Measurements from ENCODE around the gene SMPD3. TPM values are rescaled to one million over a fixed set of nuclear protein-coding genes. Genes with fewer than 3 reads are reported as not detected.

Gene SMPD3
- total RNA-seq, 2 experiments from 2014 or later = 0.89 to 1.1 TPM

DNA sequence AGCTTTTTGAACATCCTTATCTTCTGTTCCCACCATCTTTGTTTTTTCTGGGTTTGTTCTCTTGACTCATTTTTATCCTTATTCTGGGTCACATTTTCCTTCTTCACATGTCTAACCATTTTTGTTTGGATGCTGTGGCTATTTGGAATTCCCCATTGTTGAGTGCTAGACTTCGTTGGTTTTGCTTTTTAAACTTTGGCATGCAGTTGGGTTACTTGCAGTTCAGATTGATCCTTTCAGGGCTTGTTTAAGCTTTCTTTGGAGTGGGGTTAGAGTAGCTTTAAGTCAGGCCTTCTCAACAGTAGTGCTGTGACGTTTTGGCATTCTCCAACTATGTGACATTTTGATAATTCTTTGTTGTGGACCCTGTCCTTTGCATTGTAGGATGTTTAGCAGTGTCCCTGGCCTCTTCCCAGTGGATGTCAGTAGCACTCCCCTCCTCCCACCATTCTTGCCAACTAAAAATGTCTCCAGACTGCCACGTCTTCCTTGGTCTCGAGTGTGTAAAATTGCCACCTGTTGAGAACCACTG lies 116.4 kb downstream of the SMPD3 start:
- H3K27ac Mint-ChIP-seq = peak overlapping the region; percentile 15
- POLR2A ChIA-PET = interaction anchor here (0.5 to 1.7 kb wide), 4 partner anchors 10 to 121 kb away, joined by 3 to 6 read pairs (median 4); partner anchors contain the start of gene SLC7A6

DNA sequence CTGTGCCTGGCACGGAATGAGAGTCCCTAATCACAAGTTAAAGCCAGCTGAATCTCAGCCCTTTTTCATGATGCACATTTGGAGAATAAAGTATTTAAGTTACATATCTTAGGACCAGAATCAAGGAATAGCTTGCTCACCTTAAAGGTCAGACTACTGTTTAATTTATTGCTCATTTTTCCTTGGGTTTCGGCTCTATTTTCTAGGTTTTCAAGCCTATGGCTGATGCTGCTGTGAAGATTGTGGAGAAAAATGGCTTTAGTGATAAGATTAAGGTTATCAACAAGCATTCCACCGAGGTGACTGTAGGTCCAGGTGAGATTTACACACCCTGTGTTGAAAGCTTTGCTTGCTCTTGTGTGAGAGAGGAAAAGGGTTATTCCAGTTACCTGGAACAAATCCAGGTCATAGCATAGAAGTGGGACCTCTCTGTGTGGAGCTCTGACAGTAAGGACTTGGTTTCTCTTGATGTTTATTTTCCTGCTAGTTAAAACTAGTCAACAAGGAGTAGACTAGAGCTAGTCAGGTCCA lies 119.4 kb downstream of the SMPD3 start:
- intact Hi-C loops (cut with DNase I, micrococcal nuclease) = loop anchor here (1.0 to 2.0 kb wide), 3 partner anchors 18 to 89 kb away; partner anchors contain the start of genes PRMT7 (in 1 of the 2) and SLC7A6OS (in 1 of the 2)
- Mint-ChIP-seq H3K4me1 (ENCODE audit: low read depth) (peaks cover 21% of the 10 kb centered on the region), H3K27me3 (no peaks in the 10 kb centered on the region), H3K36me3 (ENCODE audit: low read depth) (peaks cover 58% of the 10 kb centered on the region), H3K9me3 (no peaks in the 10 kb centered on the region), H3K4me3 (no peak overlapping the region), H3K27ac (peak overlapping the region; percentile 1)
- peaks cover 41% of the 10 kb centered on the region for H3K36me3 ChIP-seq (ENCODE audit: insufficient read depth, low read length)
- POLR2A ChIA-PET = interaction anchor here (0.7 to 3.3 kb wide), 9 partner anchors 9 to 90 kb away, joined by 3 to 18 read pairs (median 3); partner anchors contain the start of genes PLA2G15, PRMT7, SLC7A6 and SLC7A6OS
- TF ChIP-seq, protein P1, sequence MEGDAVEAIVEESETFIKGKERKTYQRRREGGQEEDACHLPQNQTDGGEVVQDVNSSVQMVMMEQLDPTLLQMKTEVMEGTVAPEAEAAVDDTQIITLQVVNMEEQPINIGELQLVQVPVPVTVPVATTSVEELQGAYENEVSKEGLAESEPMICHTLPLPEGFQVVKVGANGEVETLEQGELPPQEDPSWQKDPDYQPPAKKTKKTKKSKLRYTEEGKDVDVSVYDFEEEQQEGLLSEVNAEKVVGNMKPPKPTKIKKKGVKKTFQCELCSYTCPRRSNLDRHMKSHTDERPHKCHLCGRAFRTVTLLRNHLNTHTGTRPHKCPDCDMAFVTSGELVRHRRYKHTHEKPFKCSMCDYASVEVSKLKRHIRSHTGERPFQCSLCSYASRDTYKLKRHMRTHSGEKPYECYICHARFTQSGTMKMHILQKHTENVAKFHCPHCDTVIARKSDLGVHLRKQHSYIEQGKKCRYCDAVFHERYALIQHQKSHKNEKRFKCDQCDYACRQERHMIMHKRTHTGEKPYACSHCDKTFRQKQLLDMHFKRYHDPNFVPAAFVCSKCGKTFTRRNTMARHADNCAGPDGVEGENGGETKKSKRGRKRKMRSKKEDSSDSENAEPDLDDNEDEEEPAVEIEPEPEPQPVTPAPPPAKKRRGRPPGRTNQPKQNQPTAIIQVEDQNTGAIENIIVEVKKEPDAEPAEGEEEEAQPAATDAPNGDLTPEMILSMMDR (IDR thresholded peaks at IDR 0.05) = peak; percentile 39
- H3K4me3 ChIP-seq (ENCODE audit: low read length) = no peak overlapping the region
- H3K4me1 ChIP-seq (ENCODE audit: insufficient read depth, low read length) = peaks cover 20% of the 10 kb centered on the region
- CTCF ChIA-PET = interaction anchor here (0.6 to 8.3 kb wide), 23 partner anchors 13 to 562 kb away, joined by 3 to 148 read pairs (median 4); partner anchors contain the start of genes PLA2G15, PRMT7, SLC7A6 and SLC7A6OS
- H3K27ac ChIP-seq (ENCODE audit: low read depth in 1 of 2, low read length in 2 of 2) = no peak overlapping the region
- ATAC-seq (ENCODE audit: poor library complexity) (no peak), DNase-seq (no peak)
- no peaks in the 10 kb centered on the region for H3K9me3 ChIP-seq (ENCODE audit: control insufficient read depth in 1 of 2, insufficient read depth in 1 of 2, low read length in 2 of 2)
- no peaks in the 10 kb centered on the region for H3K27me3 ChIP-seq (ENCODE audit: control insufficient read depth in 1 of 2, insufficient read depth in 2 of 2, low read length in 2 of 2)

More for the DNA sequence above, 116.4 kb downstream of the SMPD3 start:
- Histone ChIP-seq H3K27me3 (ENCODE audit: control insufficient read depth in 1 of 2, insufficient read depth in 2 of 2, low read length in 2 of 2) (no peaks in the 10 kb centered on the region), H3K9me3 (ENCODE audit: control insufficient read depth in 1 of 2, insufficient read depth in 1 of 2, low read length in 2 of 2) (no peaks in the 10 kb centered on the region), H3K36me3 (ENCODE audit: insufficient read depth, low read length) (peaks cover 25% of the 10 kb centered on the region), H3K4me3 (ENCODE audit: low read length) (no peak overlapping the region), H3K27ac (ENCODE audit: low read depth in 1 of 2, low read length in 2 of 2) (no peak overlapping the region), H3K4me1 (ENCODE audit: insufficient read depth, low read length) (peaks cover 20% of the 10 kb centered on the region)
- Mint-ChIP-seq H3K36me3 (ENCODE audit: low read depth) (peaks cover 65% of the 10 kb centered on the region), H3K4me1 (ENCODE audit: low read depth) (peaks cover 21% of the 10 kb centered on the region), H3K4me3 (no peak overlapping the region), H3K9me3 (no peaks in the 10 kb centered on the region), H3K27me3 (no peaks in the 10 kb centered on the region)
- intact Hi-C loops (cut with DNase I, micrococcal nuclease) = no loop called here
- DNase-seq = no peak
- CTCF ChIA-PET = interaction anchor here (1.1 to 1.2 kb wide), 2 partner anchors 71 to 818 kb away, joined by 3 to 6 read pairs; no protein-coding TSS in a partner anchor
- TF ChIP-seq, protein P1 (IDR thresholded peaks at IDR 0.05) = no peak
- ATAC-seq (ENCODE audit: poor library complexity) = no peak

DNA sequence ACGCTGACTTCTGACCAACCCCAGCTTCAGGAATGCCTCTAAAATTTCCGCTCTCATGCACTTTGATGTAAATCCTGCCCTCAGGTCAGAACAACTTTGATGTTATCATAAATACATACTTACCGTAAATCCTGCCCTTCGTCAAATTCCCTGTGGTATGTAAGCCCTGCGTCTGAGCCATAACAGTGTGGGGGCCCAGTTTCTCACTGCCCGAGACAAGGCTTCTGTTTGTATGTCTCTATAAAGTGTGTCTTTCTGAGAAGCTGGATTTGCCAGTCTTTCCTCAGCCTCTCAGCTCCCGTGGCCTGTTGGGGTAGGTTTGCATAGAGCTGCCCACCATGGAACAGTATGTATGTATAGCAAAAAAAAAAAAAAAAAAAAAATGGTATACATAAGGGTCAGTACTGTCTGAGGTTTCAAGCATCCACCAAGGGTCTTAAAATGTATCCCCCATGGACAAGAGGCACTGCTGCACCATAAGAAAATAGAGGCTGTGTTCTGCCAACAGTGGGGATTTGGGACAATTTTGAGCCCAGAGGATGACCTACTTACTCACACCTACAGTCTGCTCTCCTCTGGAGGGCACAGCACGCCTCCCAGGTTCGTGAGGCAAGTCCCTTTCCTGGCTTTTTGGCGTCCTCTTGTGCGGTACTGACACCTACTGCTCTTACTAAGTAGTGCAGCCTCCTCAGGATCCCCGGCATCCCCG lies 120.0 kb downstream of the SMPD3 start:
- H3K36me3 Mint-ChIP-seq (ENCODE audit: low read depth) = peaks cover 59% of the 10 kb centered on the region
- POLR2A ChIA-PET = interaction anchor here (0.7 to 3.3 kb wide), 7 partner anchors 9 to 90 kb away, joined by 3 to 18 read pairs (median 4); partner anchors contain the start of genes PLA2G15, PRMT7, SLC7A6 and SLC7A6OS
- peak overlapping the region; percentile 1 for H3K27ac Mint-ChIP-seq

More for the DNA sequence above, 120.0 kb downstream of the SMPD3 start:
- Histone ChIP-seq H3K36me3 (ENCODE audit: insufficient read depth, low read length) (peaks cover 44% of the 10 kb centered on the region), H3K4me3 (ENCODE audit: low read length) (no peak overlapping the region), H3K9me3 (ENCODE audit: control insufficient read depth in 1 of 2, insufficient read depth in 1 of 2, low read length in 2 of 2) (no peaks in the 10 kb centered on the region), H3K4me1 (ENCODE audit: insufficient read depth, low read length) (peaks cover 19% of the 10 kb centered on the region), H3K27ac (ENCODE audit: low read depth in 1 of 2, low read length in 2 of 2) (no peak overlapping the region), H3K27me3 (ENCODE audit: control insufficient read depth in 1 of 2, insufficient read depth in 2 of 2, low read length in 2 of 2) (no peaks in the 10 kb centered on the region)
- CTCF ChIA-PET = interaction anchor here (0.6 to 8.3 kb wide), 26 partner anchors 11 to 561 kb away, joined by 3 to 148 read pairs (median 4); partner anchors contain the start of genes PLA2G15, PRMT7, SLC7A6 and SLC7A6OS
- Mint-ChIP-seq H3K27me3 (no peaks in the 10 kb centered on the region), H3K9me3 (no peaks in the 10 kb centered on the region), H3K4me1 (ENCODE audit: low read depth) (peaks cover 21% of the 10 kb centered on the region), H3K4me3 (no peak overlapping the region)
- ATAC-seq (ENCODE audit: poor library complexity) (peak; percentile 100), DNase-seq (peak; percentile 67 to 91 (median 74))
- TF ChIP-seq, protein P1 (IDR thresholded peaks at IDR 0.05) = peak; percentile 92
- intact Hi-C loops (cut with DNase I, micrococcal nuclease) = loop anchor here (1.0 to 2.0 kb wide), 3 partner anchors 18 to 88 kb away; partner anchors contain the start of genes PRMT7 (in 1 of the 2) and SLC7A6OS (in 1 of the 2)
